Calu3 (cell line): Measurements from ENCODE around the gene SLC38A8. TPM values are rescaled to one million over a fixed set of nuclear protein-coding genes. Genes with fewer than 3 reads are reported as not detected.
A peak's percentile ranks its signal among the peaks of the same experiment; 100 is the strongest.

ENCODE experiments used
- BruUV-seq: library from RNA; stranded (reverse); fragments of 400-500 nt; replicated peaks from 2 replicates; lab custom pipeline; 2021; lab: Mats Ljungman, UMichigan
- CTCF ChIA-PET: fragments of 300-600 bp; sonication (Branson Sonifier 250); formaldehyde crosslinking; loops from one replicate; lab custom pipeline; 2022; ENCODE audit warnings: antibody characterized with exemption; lab: Charles Lee
- DNase-seq: peaks from one replicate; pipeline ENCODE4 v3.0.0; 2022
- H3K27ac Mint-ChIP-seq: one replicate; pipeline ENCODE4 v1.8.0; 2022; ENCODE audit warnings: mixed read lengths; ENCODE audit not compliant: unreplicated experiment
- H3K27me3 Mint-ChIP-seq: one replicate; pipeline ENCODE4 v1.8.0; 2022; ENCODE audit warnings: mixed read lengths; ENCODE audit not compliant: unreplicated experiment
- H3K36me3 Mint-ChIP-seq: one replicate; pipeline ENCODE4 v1.8.0; 2022; ENCODE audit warnings: mild to moderate bottlenecking, moderate library complexity, mixed read lengths; ENCODE audit not compliant: insufficient read depth, unreplicated experiment
- H3K4me1 Mint-ChIP-seq: one replicate; pipeline ENCODE4 v1.8.0; 2022; ENCODE audit warnings: mild to moderate bottlenecking, low read depth, mixed read lengths; ENCODE audit not compliant: unreplicated experiment
- H3K4me3 Mint-ChIP-seq: one replicate; pipeline ENCODE4 v1.8.0; 2022; ENCODE audit warnings: mild to moderate bottlenecking, low read depth, moderate library complexity, mixed read lengths; ENCODE audit not compliant: unreplicated experiment
- H3K9me3 Mint-ChIP-seq: one replicate; pipeline ENCODE4 v1.8.0; 2022; ENCODE audit warnings: low read depth, mixed read lengths; ENCODE audit not compliant: unreplicated experiment
- CTCF ChIP-seq: fragments of 200-600 bp; IDR thresholded peaks from one replicate; pipeline ENCODE4 v1.8.0; 2022; ENCODE audit warnings: antibody characterized with exemption; ENCODE audit not compliant: unreplicated experiment
- intact Hi-C: fragments of 100-400 bp; cut with micrococcal nuclease; formaldehyde crosslinking; loops from one replicate; pipeline ENCODE4 v1.10.0; 2022; ENCODE audit not compliant: unreplicated experiment
- total RNA-seq: library from RNA; stranded (reverse); gene quantifications from 2 replicates; pipeline ENCODE4 v1.2.3, GENCODE V29; 2022

Gene SLC38A8
- total RNA-seq, 1 experiment from 2014 or later = not detected

DNA sequence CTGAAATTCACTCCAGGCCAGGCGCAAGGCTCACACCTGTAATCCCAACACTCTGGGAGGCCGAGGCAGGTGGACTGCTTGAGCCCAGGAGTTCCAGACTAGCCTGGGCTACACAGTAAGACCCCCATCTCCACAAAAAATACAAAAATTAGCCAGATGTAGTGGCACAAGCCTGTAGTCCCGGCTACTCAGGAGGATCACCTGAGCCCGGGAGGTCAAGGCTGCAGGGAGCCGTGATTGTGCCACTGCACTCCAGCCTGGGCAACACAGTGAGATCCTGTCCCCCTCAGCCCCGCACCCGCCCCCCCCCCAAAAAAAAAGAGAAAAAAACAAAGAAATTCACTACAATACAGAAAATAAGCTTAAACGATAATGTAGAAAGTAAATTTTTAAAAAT lies 42.7 kb upstream of the SLC38A8 start:
- H3K27me3 Mint-ChIP-seq = no peaks in the 10 kb centered on the region
- no peak overlapping the region for H3K4me3 Mint-ChIP-seq
- no TSS peak for BruUV-seq
- H3K27ac Mint-ChIP-seq = no peak overlapping the region
- peaks cover 38% of the 10 kb centered on the region for H3K36me3 Mint-ChIP-seq
- CTCF ChIA-PET = interaction anchor here (0.6 to 1.6 kb wide), 6 partner anchors 31 to 405 kb away, joined by 3 to 13 read pairs (median 8); partner anchors contain the start of genes MBTPS1 and TAF1C
- intact Hi-C loops = no loop called here
- no peaks in the 10 kb centered on the region for H3K4me1 Mint-ChIP-seq
- no peak for DNase-seq
- H3K9me3 Mint-ChIP-seq = no peaks in the 10 kb centered on the region
- TF ChIP-seq CTCF = no peak

DNA sequence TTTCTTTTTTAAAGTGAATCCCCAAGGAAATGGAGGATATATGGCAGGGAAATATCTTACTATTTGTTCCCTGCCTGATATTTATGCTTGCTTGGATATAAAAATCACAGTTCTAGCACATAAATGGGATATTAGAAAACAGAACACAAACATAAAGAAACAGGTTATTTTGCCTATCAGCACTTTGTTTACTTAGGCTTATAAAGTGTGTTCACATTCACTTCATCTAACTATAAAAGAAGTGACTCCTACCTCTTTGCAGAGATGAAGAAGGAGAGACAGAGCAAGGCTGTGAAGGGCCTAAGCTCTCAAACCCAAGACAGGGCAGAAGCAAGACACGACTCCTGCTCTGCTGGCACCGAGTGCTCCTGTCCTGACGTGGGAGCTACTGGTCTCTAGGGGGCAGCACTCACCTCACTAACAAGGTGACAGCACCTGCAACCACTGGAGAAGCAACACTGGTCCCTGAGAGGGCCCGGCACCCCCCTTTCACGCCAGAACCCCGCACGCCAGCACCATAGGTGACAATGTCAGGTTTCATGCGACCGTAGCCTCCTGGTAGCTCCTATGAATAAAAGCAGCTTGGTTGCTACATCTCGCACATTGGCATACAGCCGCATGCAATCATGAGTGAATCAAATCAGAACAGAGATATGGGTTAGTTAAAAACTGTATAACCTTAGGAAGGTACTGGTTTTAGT lies 42.1 kb upstream of the SLC38A8 start:
- Mint-ChIP-seq H3K9me3 (no peaks in the 10 kb centered on the region), H3K36me3 (peaks cover 44% of the 10 kb centered on the region), H3K27me3 (no peaks in the 10 kb centered on the region), H3K27ac (no peak overlapping the region), H3K4me1 (no peaks in the 10 kb centered on the region), H3K4me3 (no peak overlapping the region)
- peak; percentile 84 for TF ChIP-seq CTCF
- BruUV-seq = no TSS peak
- CTCF ChIA-PET = interaction anchor here (1.0 to 1.6 kb wide), 5 partner anchors 32 to 102 kb away, joined by 3 to 13 read pairs (median 9); partner anchors contain the start of genes MBTPS1 and TAF1C
- DNase-seq = peak; percentile 80
- intact Hi-C loops = loop anchor here (1.0 kb wide), 1 partner anchor 91 kb away; no protein-coding TSS in a partner anchor

- no peak for TF ChIP-seq CTCF
- intact Hi-C loops = no loop called here
- no peaks in the 10 kb centered on the region for H3K9me3 Mint-ChIP-seq
- H3K27ac Mint-ChIP-seq = no peak overlapping the region
- BruUV-seq = no TSS peak
- H3K4me1 Mint-ChIP-seq = no peaks in the 10 kb centered on the region
- H3K27me3 Mint-ChIP-seq = no peaks in the 10 kb centered on the region
- CTCF ChIA-PET = no interaction called here
- no peak for DNase-seq
- no peak overlapping the region for H3K4me3 Mint-ChIP-seq
- peaks cover 37% of the 10 kb centered on the region for H3K36me3 Mint-ChIP-seq
Observed at GRCh38 chr16:84082835-84083569, 40.4 kb upstream of the SLC38A8 start.

GRCh38 chr16:84082110-84082509 lies 39.5 kb upstream of the SLC38A8 start:
- Mint-ChIP-seq H3K27me3 (no peaks in the 10 kb centered on the region), H3K4me1 (no peaks in the 10 kb centered on the region), H3K36me3 (peaks cover 37% of the 10 kb centered on the region), H3K4me3 (no peak overlapping the region), H3K27ac (no peak overlapping the region), H3K9me3 (peaks cover 2% of the 10 kb centered on the region)
- DNase-seq = no peak
- intact Hi-C loops = no loop called here
- CTCF ChIA-PET = no interaction called here
- TF ChIP-seq CTCF = no peak
- BruUV-seq = no TSS peak
